Sigmoid colon (tissue), 4 donors: ENCODE results near the gene COL23A1.

Source experiments
- CTCF ChIP-seq, 4 experiments: fragments of 450-650 bp in 3 of 4; fragments of 200-600 bp in 1 of 4; IDR thresholded peaks; one replicate each; pipeline ENCODE4 v1.5.1; 2016 to 2019; ENCODE audit warnings: antibody characterized with exemption in 4 of 4, mild to moderate bottlenecking in 3 of 4, moderate library complexity in 2 of 4
- EP300 ChIP-seq, 4 donors: sonication (generic); formaldehyde crosslinking; IDR thresholded peaks; one replicate each; pipeline ENCODE4 v1.6.1; 2017; ENCODE audit warnings: antibody characterized with exemption in 4 of 4

- no peak for TF ChIP-seq EP300 (IDR thresholded peaks at IDR 0.05)
- no peak for TF ChIP-seq CTCF (IDR thresholded peaks at IDR 0.05)
These were observed 171.7 kb downstream of the COL23A1 start for GRCh38 chr5:178418471-178419010.
